ENCODE results near the gene CATSPER1.

DNA sequence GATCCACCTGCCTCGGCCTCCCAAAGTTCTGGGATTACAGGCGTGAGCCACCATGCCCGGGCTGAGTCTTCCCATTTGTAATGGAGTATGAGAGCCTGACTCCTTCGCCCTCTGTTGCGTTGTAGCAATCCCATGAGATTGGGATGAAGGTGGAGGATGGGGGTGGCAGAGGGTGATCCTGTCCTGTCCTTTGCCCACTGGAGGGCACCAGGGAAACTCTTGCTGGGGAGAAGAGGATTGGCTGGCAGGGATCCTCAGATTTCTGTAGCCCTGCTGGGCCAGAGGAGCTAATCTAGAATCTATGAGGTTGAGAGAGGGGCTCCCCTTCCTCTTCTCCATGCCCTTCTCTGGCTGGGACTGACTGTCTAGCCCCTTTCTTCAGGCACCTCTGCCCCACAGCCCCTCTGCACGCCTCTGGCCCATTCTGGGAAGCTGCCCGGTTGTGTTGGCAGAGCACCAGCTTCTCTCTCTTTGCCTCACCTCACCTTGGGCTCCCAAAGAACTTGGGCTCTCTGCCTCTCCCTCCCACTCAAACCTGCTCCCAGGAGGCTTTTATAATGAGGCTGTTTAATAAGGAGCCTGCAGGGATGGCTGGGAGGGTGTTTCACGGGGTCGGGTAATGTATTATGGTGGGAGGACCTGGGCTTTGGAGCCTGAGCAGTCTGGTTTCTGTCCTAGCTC is 9.5 kb upstream of the CATSPER1 start:
- TF ChIP-seq, protein P1, sequence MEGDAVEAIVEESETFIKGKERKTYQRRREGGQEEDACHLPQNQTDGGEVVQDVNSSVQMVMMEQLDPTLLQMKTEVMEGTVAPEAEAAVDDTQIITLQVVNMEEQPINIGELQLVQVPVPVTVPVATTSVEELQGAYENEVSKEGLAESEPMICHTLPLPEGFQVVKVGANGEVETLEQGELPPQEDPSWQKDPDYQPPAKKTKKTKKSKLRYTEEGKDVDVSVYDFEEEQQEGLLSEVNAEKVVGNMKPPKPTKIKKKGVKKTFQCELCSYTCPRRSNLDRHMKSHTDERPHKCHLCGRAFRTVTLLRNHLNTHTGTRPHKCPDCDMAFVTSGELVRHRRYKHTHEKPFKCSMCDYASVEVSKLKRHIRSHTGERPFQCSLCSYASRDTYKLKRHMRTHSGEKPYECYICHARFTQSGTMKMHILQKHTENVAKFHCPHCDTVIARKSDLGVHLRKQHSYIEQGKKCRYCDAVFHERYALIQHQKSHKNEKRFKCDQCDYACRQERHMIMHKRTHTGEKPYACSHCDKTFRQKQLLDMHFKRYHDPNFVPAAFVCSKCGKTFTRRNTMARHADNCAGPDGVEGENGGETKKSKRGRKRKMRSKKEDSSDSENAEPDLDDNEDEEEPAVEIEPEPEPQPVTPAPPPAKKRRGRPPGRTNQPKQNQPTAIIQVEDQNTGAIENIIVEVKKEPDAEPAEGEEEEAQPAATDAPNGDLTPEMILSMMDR (IDR thresholded peaks at IDR 0.05; ENCODE audit: insufficient read depth, low read depth, low read length): no peak
- no peak for TF ChIP-seq EZH2 (IDR thresholded peaks at IDR 0.05; ENCODE audit: insufficient read depth, low read length)

Data from astrocyte (in vitro differentiated cells and primary cell).